T-helper 2 cell treated with Interferon-gamma antibody and Interleukin-4, amounts not matched to agents 5 μg/mL and 100 μg/mL, for 36 hours (primary cell): ENCODE results near the gene HMGN5.

Experiments
- DNase-seq: peaks from one replicate; pipeline ENCODE4 v3.0.0; 2021; ENCODE audit warnings: low spot score
- H3K27ac Mint-ChIP-seq: one replicate; pipeline ENCODE4 v1.8.0; 2021; ENCODE audit warnings: mild to moderate bottlenecking, mixed read lengths
- H3K27me3 Mint-ChIP-seq: one replicate; pipeline ENCODE4 v1.8.0; 2021; ENCODE audit warnings: low read depth, mixed read lengths
- H3K36me3 Mint-ChIP-seq: one replicate; pipeline ENCODE4 v1.8.0; 2021; ENCODE audit warnings: low read depth, mixed read lengths
- H3K4me1 Mint-ChIP-seq: one replicate; pipeline ENCODE4 v1.8.0; 2021; ENCODE audit warnings: low read depth, mixed read lengths
- H3K4me3 Mint-ChIP-seq: one replicate; pipeline ENCODE4 v1.8.0; 2022; ENCODE audit warnings: mild to moderate bottlenecking, moderate library complexity, mixed read lengths
- H3K9me3 Mint-ChIP-seq: one replicate; pipeline ENCODE4 v1.8.0; 2021; ENCODE audit warnings: mixed read lengths

The HMGN5 gene

GRCh38 chrX:81202456-81202819 is 725 bp upstream of the HMGN5 start:
- peaks cover 26% of the 10 kb centered on the region for H3K4me1 Mint-ChIP-seq

GRCh38 chrX:81201071-81201470 is 642 bp downstream of the HMGN5 start:
- Mint-ChIP-seq H3K27me3 (no peaks in the 10 kb centered on the region), H3K36me3 (peaks cover 11% of the 10 kb centered on the region), H3K4me3 (peak overlapping the region; percentile 94), H3K4me1 (peaks cover 21% of the 10 kb centered on the region), H3K27ac (peak overlapping the region; percentile 96), H3K9me3 (no peaks in the 10 kb centered on the region)
- no peak for DNase-seq

More at GRCh38 chrX:81202456-81202819, 725 bp upstream of the HMGN5 start:
- Mint-ChIP-seq H3K36me3 (peaks cover 15% of the 10 kb centered on the region), H3K27ac (peak overlapping the region; percentile 96), H3K27me3 (no peaks in the 10 kb centered on the region), H3K4me3 (peak overlapping the region; percentile 94), H3K9me3 (no peaks in the 10 kb centered on the region)
- no peak for DNase-seq

- no peaks in the 10 kb centered on the region for H3K27me3 Mint-ChIP-seq
- H3K27ac Mint-ChIP-seq = no peak overlapping the region
- H3K36me3 Mint-ChIP-seq = no peaks in the 10 kb centered on the region
- H3K9me3 Mint-ChIP-seq = no peaks in the 10 kb centered on the region
- H3K4me1 Mint-ChIP-seq = no peaks in the 10 kb centered on the region
- H3K4me3 Mint-ChIP-seq = no peak overlapping the region
- peak; percentile 22 for DNase-seq
Observed at GRCh38 chrX:81195712-81196111, 6.0 kb downstream of the HMGN5 start.

- DNase-seq = no peak
- Mint-ChIP-seq H3K36me3 (no peaks in the 10 kb centered on the region), H3K4me3 (no peak overlapping the region), H3K9me3 (no peaks in the 10 kb centered on the region), H3K27me3 (no peaks in the 10 kb centered on the region), H3K4me1 (no peaks in the 10 kb centered on the region), H3K27ac (no peak overlapping the region)
Observed at GRCh38 chrX:81195259-81195658, 6.5 kb downstream of the HMGN5 start.

GRCh38 chrX:81174286-81174685 is 27.4 kb downstream of the HMGN5 start:
- no peaks in the 10 kb centered on the region for H3K4me1 Mint-ChIP-seq
- no peak overlapping the region for H3K4me3 Mint-ChIP-seq
- DNase-seq = no peak
- no peaks in the 10 kb centered on the region for H3K36me3 Mint-ChIP-seq
- H3K9me3 Mint-ChIP-seq = no peaks in the 10 kb centered on the region
- no peaks in the 10 kb centered on the region for H3K27me3 Mint-ChIP-seq
- no peak overlapping the region for H3K27ac Mint-ChIP-seq

- Mint-ChIP-seq H3K27me3 (no peaks in the 10 kb centered on the region), H3K4me3 (no peak overlapping the region), H3K4me1 (no peaks in the 10 kb centered on the region), H3K27ac (no peak overlapping the region), H3K9me3 (no peaks in the 10 kb centered on the region), H3K36me3 (no peaks in the 10 kb centered on the region)
- DNase-seq = no peak
Observed at GRCh38 chrX:81168391-81168790, 33.3 kb downstream of the HMGN5 start.

- H3K27me3 Mint-ChIP-seq = peaks cover 12% of the 10 kb centered on the region
- H3K27ac Mint-ChIP-seq = peak overlapping the region; percentile 89
Observed at GRCh38 chrX:81121513-81122363, 80.0 kb downstream of the HMGN5 start.

GRCh38 chrX:81120936-81121371 is 80.8 kb downstream of the HMGN5 start:
- Mint-ChIP-seq H3K4me3 (peak overlapping the region; percentile 99), H3K27ac (peak overlapping the region; percentile 89), H3K4me1 (peaks cover 4% of the 10 kb centered on the region), H3K27me3 (peaks cover 12% of the 10 kb centered on the region), H3K9me3 (no peaks in the 10 kb centered on the region), H3K36me3 (no peaks in the 10 kb centered on the region)
- DNase-seq = peak; percentile 16

More at GRCh38 chrX:81121513-81122363, 80.0 kb downstream of the HMGN5 start:
- Mint-ChIP-seq H3K4me1 (peaks cover 4% of the 10 kb centered on the region), H3K9me3 (no peaks in the 10 kb centered on the region), H3K36me3 (no peaks in the 10 kb centered on the region), H3K4me3 (peak overlapping the region; percentile 99)
- peak; percentile 83 for DNase-seq

- Mint-ChIP-seq H3K4me1 (peaks cover 4% of the 10 kb centered on the region), H3K9me3 (no peaks in the 10 kb centered on the region), H3K4me3 (peak overlapping the region; percentile 99), H3K27ac (no peak overlapping the region), H3K36me3 (no peaks in the 10 kb centered on the region), H3K27me3 (peaks cover 12% of the 10 kb centered on the region)
- DNase-seq = no peak
Observed at GRCh38 chrX:81120258-81120935, 81.3 kb downstream of the HMGN5 start.

GRCh38 chrX:81114757-81115156 is 87.0 kb downstream of the HMGN5 start:
- H3K36me3 Mint-ChIP-seq = no peaks in the 10 kb centered on the region
- peaks cover 3% of the 10 kb centered on the region for H3K4me1 Mint-ChIP-seq
- no peaks in the 10 kb centered on the region for H3K27me3 Mint-ChIP-seq
- no peak overlapping the region for H3K4me3 Mint-ChIP-seq
- DNase-seq = no peak
- no peaks in the 10 kb centered on the region for H3K9me3 Mint-ChIP-seq
- H3K27ac Mint-ChIP-seq = no peak overlapping the region

GRCh38 chrX:81110286-81110685 is 91.4 kb downstream of the HMGN5 start:
- H3K27ac Mint-ChIP-seq = no peak overlapping the region
- no peak overlapping the region for H3K4me3 Mint-ChIP-seq
- H3K9me3 Mint-ChIP-seq = peaks cover 5% of the 10 kb centered on the region
- H3K4me1 Mint-ChIP-seq = no peaks in the 10 kb centered on the region
- no peak for DNase-seq
- H3K36me3 Mint-ChIP-seq = no peaks in the 10 kb centered on the region
- H3K27me3 Mint-ChIP-seq = no peaks in the 10 kb centered on the region

- no peak for DNase-seq
- Mint-ChIP-seq H3K27ac (no peak overlapping the region), H3K27me3 (no peaks in the 10 kb centered on the region), H3K4me3 (no peak overlapping the region), H3K9me3 (peaks cover 7% of the 10 kb centered on the region), H3K4me1 (no peaks in the 10 kb centered on the region), H3K36me3 (no peaks in the 10 kb centered on the region)
Observed at GRCh38 chrX:81082649-81083048, 119.1 kb downstream of the HMGN5 start.
